Thyroid gland (tissue), 4 donors: ENCODE data around the gene LYPD3. TPM values are rescaled to one million over a fixed set of nuclear protein-coding genes. Genes with fewer than 3 reads are reported as not detected.

Experiments used
- DNase-seq, 2 donors: peaks; one replicate each; pipeline ENCODE4 v3.0.0-alpha.2; 2019
- H3K27ac ChIP-seq, 3 donors: fragments of 200-600 bp; sonication (generic); 1 replicate in 2 of 3; 2 replicates in 1 of 3; pipeline ENCODE4 v1.5.1; 2016 to 2019; ENCODE audit warnings: mild to moderate bottlenecking in 1 of 3, moderate library complexity in 1 of 3
- H3K27me3 ChIP-seq: fragments of 200-600 bp; sonication (generic); one replicate; pipeline ENCODE4 v1.5.1; 2019
- H3K36me3 ChIP-seq, 2 donors: fragments of 200-600 bp; sonication (generic); one replicate each; pipeline ENCODE4 v1.5.1; 2016 to 2019
- H3K4me1 ChIP-seq, 2 donors: fragments of 200-600 bp; sonication (generic); one replicate each; pipeline ENCODE4 v1.5.1; 2017 to 2019
- H3K4me3 ChIP-seq, 3 donors: fragments of 200-600 bp; sonication (generic); replicated peaks in 1 of 3; 1 replicate in 2 of 3; 2 replicates in 1 of 3; pipeline ENCODE4 v1.5.1; 2016; ENCODE audit warnings: mild to moderate bottlenecking in 1 of 3
- H3K9me3 ChIP-seq: fragments of 200-600 bp; sonication (generic); one replicate; pipeline ENCODE4 v1.5.1; 2017
- CTCF ChIP-seq, 6 experiments: fragments of 200-600 bp in 3 of 6; fragments of 450-650 bp in 3 of 6; sonication (generic) in 3 of 6; IDR thresholded peaks; one replicate each; pipeline ENCODE4 v1.5.1; 2016 to 2019; ENCODE audit warnings: antibody characterized with exemption in 6 of 6, mild to moderate bottlenecking in 2 of 6, inconsistent platforms in 1 of 6, moderate library complexity in 1 of 6
- POLR2A ChIP-seq, 2 donors: fragments of 450-650 bp; IDR thresholded peaks; one replicate each; pipeline ENCODE4 v1.6.1; 2017; ENCODE audit warnings: antibody characterized with exemption in 2 of 2, mild to moderate bottlenecking in 2 of 2, moderate library complexity in 1 of 2
- WGBS, 2 donors: methylation state at CpG; one replicate each; pipeline ENCODE4 v1.1.5; 2017; 5-methylcytosine and 5-hydroxymethylcytosine counted together
- intact Hi-C: fragments of 100-400 bp; cut with DNase I; formaldehyde crosslinking; loops from one replicate; pipeline ENCODE4 v1.15.1; 2023
- total RNA-seq, 4 donors: library from RNA; depleted of rRNA; stranded (reverse); fragments of >200 nt; gene quantifications; one replicate each; pipeline ENCODE4 v1.2.3, GENCODE V29; 2016

Gene LYPD3
- total RNA-seq, 4 donors from 2014 or later: 0.78 TPM; not detected in 3

DNA sequence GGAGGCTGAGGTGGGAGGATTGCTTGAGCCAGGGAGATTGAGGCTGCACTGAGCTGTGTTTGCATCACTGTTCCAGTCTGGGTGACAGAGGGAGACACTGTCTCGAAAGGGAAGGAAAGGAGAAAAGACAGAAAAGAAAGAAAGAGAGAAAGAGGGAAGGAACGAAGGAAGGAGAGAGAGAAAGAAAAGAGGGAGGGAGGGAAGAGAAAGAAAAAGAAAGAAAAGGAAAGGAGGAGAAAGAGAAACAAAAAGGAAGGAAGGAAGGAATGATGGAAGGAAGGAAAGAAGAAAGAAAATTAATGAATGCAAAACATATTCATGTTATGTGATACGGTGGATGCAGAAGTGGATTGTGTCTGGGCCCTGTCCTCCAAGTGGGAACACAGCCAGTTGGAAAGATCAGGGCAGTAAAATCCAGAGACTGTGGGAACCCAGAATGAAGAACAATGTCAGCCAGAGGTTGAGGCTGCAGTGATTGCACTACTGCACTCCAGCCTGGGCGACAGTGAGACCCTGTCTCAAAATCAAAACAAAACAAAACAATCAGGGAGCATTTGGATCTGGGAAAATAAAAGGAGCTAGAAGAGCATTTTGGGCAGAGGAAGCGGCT is 32.9 kb upstream of the LYPD3 start:
- H3K27ac ChIP-seq: no peak overlapping the region
- intact Hi-C loops: no loop called here
- H3K4me1 ChIP-seq: peaks cover 0 to 7% of the 10 kb centered on the region in 2 donors
- 79 to 82% methylated on average over 5 of the region's 5 CpGs for WGBS, 2 donors
- peaks cover 0 to 5% of the 10 kb centered on the region in 2 donors for H3K36me3 ChIP-seq
- H3K27me3 ChIP-seq: no peaks in the 10 kb centered on the region
- no peaks in the 10 kb centered on the region for H3K9me3 ChIP-seq
- TF ChIP-seq CTCF (IDR thresholded peaks at IDR 0.05): no peak
- TF ChIP-seq POLR2A (IDR thresholded peaks at IDR 0.05): no peak
- no peak overlapping the region for H3K4me3 ChIP-seq
- DNase-seq: no peak

DNA sequence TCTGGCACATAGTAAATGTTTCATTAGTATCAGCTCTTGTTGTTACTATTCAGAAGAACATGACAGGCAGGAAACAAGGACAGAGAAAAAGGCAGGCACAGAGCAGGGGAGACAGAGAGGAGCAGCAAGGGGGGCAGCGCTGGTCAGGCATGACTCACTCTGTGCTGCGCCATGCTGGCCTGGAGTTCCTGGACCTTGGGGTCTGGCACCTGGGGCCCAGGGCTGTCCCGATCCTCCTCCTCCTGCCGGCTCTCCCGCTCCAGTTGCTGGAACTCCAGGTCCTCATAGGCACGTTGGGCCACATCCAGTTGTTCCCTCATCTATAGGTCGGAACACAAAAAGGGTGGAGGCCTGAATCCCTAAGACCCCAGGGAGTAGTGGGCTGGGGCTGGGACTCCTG is 31.6 kb upstream of the LYPD3 start:
- Histone ChIP-seq H3K36me3 (peaks cover 0 to 5% of the 10 kb centered on the region in 2 donors), H3K27ac (no peak overlapping the region), H3K4me3 (no peak overlapping the region), H3K4me1 (no peaks in the 10 kb centered on the region), H3K9me3 (no peaks in the 10 kb centered on the region), H3K27me3 (no peaks in the 10 kb centered on the region)
- intact Hi-C loops: no loop called here
- WGBS, 2 donors: 89 to 97% methylated on average over 2 to 7 of the region's 7 CpGs
- DNase-seq: no peak
- TF ChIP-seq CTCF (IDR thresholded peaks at IDR 0.05) (no peak), POLR2A (IDR thresholded peaks at IDR 0.05) (no peak)

DNA sequence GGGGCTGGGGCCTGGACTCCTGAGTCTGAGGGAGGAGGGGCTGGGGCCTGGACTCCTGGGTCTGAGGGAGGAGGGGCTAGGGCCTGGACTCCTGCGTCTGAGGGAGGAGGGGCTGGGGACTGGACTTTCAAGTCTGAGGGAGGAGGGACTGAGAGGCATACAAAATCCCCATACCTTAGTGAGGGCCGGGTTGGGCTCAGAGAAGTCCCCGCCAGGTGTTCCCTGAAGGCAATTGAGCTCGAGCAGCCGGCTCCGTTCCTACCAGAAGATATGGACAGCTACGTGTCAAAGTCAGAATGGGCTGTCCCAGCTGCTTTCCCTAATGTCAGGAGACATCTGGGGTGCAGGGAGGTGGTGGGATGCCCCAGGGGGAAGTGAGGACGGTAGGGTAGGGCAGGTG is 29.7 kb upstream of the LYPD3 start:
- no peak overlapping the region for H3K4me3 ChIP-seq
- intact Hi-C loops: no loop called here
- no peaks in the 10 kb centered on the region for H3K27me3 ChIP-seq
- no peaks in the 10 kb centered on the region for H3K9me3 ChIP-seq
- 73 to 78% methylated on average over 7 to 8 of the region's 8 CpGs for WGBS, 2 donors
- H3K27ac ChIP-seq: no peak overlapping the region
- no peaks in the 10 kb centered on the region for H3K4me1 ChIP-seq
- no peak for TF ChIP-seq POLR2A (IDR thresholded peaks at IDR 0.05)
- no peak for DNase-seq
- H3K36me3 ChIP-seq: peaks cover 0 to 5% of the 10 kb centered on the region in 2 donors

DNA sequence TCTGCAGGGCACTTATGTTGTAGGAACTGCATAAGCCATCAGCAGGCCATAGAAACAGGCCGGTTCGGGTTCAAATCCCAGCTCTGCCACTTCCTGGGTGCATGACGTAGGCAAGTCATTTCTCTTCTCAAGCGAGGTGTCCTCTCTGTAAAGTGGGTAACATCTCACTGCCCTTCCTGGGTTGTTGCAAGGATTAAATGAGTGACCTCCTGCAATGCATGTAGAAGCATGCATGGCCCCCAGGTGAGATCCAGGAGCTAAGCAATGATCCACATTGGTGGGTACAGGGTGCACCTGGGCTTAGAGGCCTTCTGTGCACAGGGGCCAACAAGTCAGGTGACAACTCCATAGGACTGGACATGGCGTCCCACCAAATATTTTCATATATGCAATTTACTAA is 25.4 kb upstream of the LYPD3 start:
- H3K27ac ChIP-seq: no peak overlapping the region
- TF ChIP-seq CTCF (IDR thresholded peaks at IDR 0.05) (no peak), POLR2A (IDR thresholded peaks at IDR 0.05) (no peak)
- intact Hi-C loops: no loop called here
- no peaks in the 10 kb centered on the region for H3K27me3 ChIP-seq
- WGBS, 2 donors: 94 to 98% methylated on average over 5 of the region's 5 CpGs
- no peak overlapping the region for H3K4me3 ChIP-seq
- H3K36me3 ChIP-seq: no peaks in the 10 kb centered on the region
- no peaks in the 10 kb centered on the region for H3K4me1 ChIP-seq
- DNase-seq: no peak
- H3K9me3 ChIP-seq: no peaks in the 10 kb centered on the region

DNA sequence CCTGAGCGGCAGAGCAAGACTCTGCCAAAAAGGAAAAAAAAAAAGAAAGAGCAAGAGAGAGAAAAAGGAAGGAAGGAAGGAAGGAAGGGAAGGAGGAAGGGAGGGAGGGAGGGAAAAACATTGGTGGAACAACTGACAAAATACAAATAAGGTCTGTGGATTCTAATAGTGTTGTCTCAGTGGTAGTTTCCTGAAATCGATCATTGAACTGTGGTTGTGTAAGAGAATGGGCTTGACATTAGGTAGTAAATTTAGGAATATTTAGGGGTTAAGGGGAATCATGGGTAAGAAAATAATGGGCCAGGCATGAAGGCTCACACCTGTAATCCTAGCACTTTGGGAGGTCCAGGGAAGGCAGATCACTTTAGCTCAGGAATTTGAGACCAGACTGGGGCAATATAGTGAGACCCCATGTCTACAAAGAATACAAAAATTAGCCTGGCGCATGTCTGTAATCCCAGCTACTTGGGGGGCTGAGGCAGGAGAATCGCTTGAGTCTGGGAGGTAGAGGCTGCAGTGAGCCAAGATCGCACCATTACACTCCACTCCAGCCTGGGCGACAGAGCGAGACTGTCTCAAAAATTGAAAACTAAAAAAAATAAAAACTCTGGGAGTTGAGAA is 24.7 kb upstream of the LYPD3 start:
- Histone ChIP-seq H3K4me1 (no peaks in the 10 kb centered on the region), H3K27me3 (no peaks in the 10 kb centered on the region), H3K27ac (no peak overlapping the region), H3K36me3 (no peaks in the 10 kb centered on the region), H3K4me3 (no peak overlapping the region), H3K9me3 (no peaks in the 10 kb centered on the region)
- DNase-seq: no peak
- TF ChIP-seq CTCF (IDR thresholded peaks at IDR 0.05) (no peak), POLR2A (IDR thresholded peaks at IDR 0.05) (no peak)
- intact Hi-C loops: no loop called here
- 89 to 90% methylated on average over 7 of the region's 7 CpGs for WGBS, 2 donors
